Stimulated activated CD4-positive, alpha-beta T cell treated with anti-CD3 and anti-CD28 coated beads, TNF-alpha, amount 100 ng/mL, for 4 hours (primary cell): ENCODE data around the gene COPS9.

ENCODE experiments used
- DNase-seq, 3 experiments: peaks; one replicate each; pipeline ENCODE4 v3.0.0-alpha.2; 2020; ENCODE audit warnings: low read depth in 3 of 3

The COPS9 gene

GRCh38 chr2:240111253-240111652 is 24.9 kb downstream of the COPS9 start:
- DNase-seq, result no peak

- DNase-seq, result no peak
Measured at GRCh38 chr2:240109386-240109785, 26.7 kb downstream of the COPS9 start.

- DNase-seq, result no peak
Measured at GRCh38 chr2:240107477-240107796, 28.7 kb downstream of the COPS9 start.

- DNase-seq, result no peak
Measured at GRCh38 chr2:240106765-240107476, 29.2 kb downstream of the COPS9 start.

- no peak for DNase-seq
Measured at GRCh38 chr2:240105982-240106381, 30.1 kb downstream of the COPS9 start.

- DNase-seq, result no peak
Measured at GRCh38 chr2:240103136-240103535, 33.0 kb downstream of the COPS9 start.

GRCh38 chr2:240098349-240098748 is 37.8 kb downstream of the COPS9 start:
- DNase-seq, result no peak

- no peak for DNase-seq
Measured at GRCh38 chr2:240095556-240096523, 40.3 kb downstream of the COPS9 start.

GRCh38 chr2:240089306-240089705 is 46.8 kb downstream of the COPS9 start:
- DNase-seq, result no peak

GRCh38 chr2:240086563-240086962 is 49.5 kb downstream of the COPS9 start:
- DNase-seq, result no peak
